ENCODE data around the gene DGCR8. TPM values are rescaled to one million over a fixed set of nuclear protein-coding genes. Genes with fewer than 3 reads are reported as not detected.

The DGCR8 gene
- total RNA-seq, 1 donor: 44.2 TPM

- H3K79me2 ChIP-seq (ENCODE audit: insufficient read depth, low read length): peaks cover 64% of the 10 kb centered on the region
- no peak overlapping the region for H3K4me2 ChIP-seq (ENCODE audit: insufficient read depth, low read length)
- H3K4me3 ChIP-seq (ENCODE audit: insufficient read depth, low read length): no peak overlapping the region
- no peak overlapping the region for H3K27ac ChIP-seq (ENCODE audit: low read depth, low read length)
- peaks cover 23% of the 10 kb centered on the region for H3K4me1 ChIP-seq (ENCODE audit: insufficient read depth, low read length)
- no peak for TF ChIP-seq CTCF (IDR thresholded peaks at IDR 0.05; ENCODE audit: extremely low read depth, low read depth, low read length)
- H2AFZ ChIP-seq (ENCODE audit: low read length): no peak overlapping the region
- no peaks in the 10 kb centered on the region for H3K9me3 ChIP-seq (ENCODE audit: low read depth, low read length)
- peaks cover 34% of the 10 kb centered on the region for H4K20me1 ChIP-seq (ENCODE audit: insufficient read depth, low read length)
- peaks cover 5% of the 10 kb centered on the region for H3K36me3 ChIP-seq (ENCODE audit: insufficient read depth, low read length)
- H3K27me3 ChIP-seq (ENCODE audit: insufficient read depth, low read length): no peaks in the 10 kb centered on the region
- no peak for DNase-seq (ENCODE audit: insufficient read length, low spot score, missing footprints)
These were observed 60.0 kb downstream of the DGCR8 start for GRCh38 chr22:20140107-20140445.

- H3K9me3 ChIP-seq (ENCODE audit: low read depth, low read length): no peaks in the 10 kb centered on the region
- no peak overlapping the region for H3K27ac ChIP-seq (ENCODE audit: low read depth, low read length)
- peaks cover 23% of the 10 kb centered on the region for H3K4me1 ChIP-seq (ENCODE audit: insufficient read depth, low read length)
- peaks cover 5% of the 10 kb centered on the region for H3K36me3 ChIP-seq (ENCODE audit: insufficient read depth, low read length)
- no peaks in the 10 kb centered on the region for H3K27me3 ChIP-seq (ENCODE audit: insufficient read depth, low read length)
- H2AFZ ChIP-seq (ENCODE audit: low read length): no peak overlapping the region
- DNase-seq (ENCODE audit: insufficient read length, low spot score, missing footprints): no peak
- H3K79me2 ChIP-seq (ENCODE audit: insufficient read depth, low read length): peaks cover 59% of the 10 kb centered on the region
- no peak overlapping the region for H3K4me3 ChIP-seq (ENCODE audit: insufficient read depth, low read length)
- no peak overlapping the region for H3K4me2 ChIP-seq (ENCODE audit: insufficient read depth, low read length)
- H4K20me1 ChIP-seq (ENCODE audit: insufficient read depth, low read length): peaks cover 29% of the 10 kb centered on the region
- no peak for TF ChIP-seq CTCF (IDR thresholded peaks at IDR 0.05; ENCODE audit: extremely low read depth, low read depth, low read length)
These were observed 60.5 kb downstream of the DGCR8 start for GRCh38 chr22:20140521-20140964.

DNA sequence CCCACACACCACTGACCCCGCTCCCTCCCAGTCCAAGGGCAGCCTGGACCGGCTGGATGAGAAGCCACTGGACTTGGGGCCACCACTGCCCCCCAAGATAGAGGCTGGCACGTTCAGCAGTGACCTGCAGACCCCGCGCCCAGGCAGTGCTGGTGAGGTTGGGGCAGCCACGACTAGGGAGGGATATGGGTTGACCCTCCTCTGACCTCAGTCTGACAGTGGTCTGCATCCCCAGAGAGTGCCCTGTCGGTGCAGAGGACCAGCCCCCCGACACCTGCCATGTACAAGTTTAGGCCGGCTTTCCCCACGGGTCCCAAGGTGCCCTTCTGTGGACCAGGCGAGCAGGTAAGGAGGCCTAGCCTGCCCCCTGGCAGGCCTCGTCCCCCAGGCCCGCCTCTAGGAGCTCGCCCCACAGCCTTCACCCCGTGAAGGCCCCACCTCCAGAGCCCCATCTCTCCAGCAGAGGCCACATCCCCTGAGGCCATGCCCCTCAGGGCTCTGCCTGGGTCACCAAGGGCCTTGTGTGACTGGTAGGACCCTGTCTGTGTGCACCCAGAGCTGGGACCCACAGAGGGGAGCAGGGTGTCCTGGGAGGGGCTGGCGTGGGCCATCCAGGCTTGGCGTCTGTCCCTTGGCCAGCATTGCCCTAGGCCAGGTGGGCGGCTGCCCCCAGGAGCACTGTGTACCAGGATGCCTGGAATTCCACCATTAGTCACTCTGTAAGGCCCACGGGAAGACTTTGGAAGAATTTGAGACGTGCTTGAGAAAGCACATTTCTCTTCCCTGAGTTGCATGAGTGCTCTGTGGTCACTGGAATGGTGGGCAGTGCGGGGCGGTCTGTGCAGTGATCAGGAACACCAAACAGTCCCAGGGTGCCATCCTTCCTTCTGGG lies 61.4 kb downstream of the DGCR8 start:
- H3K4me2 ChIP-seq (ENCODE audit: insufficient read depth, low read length): no peak overlapping the region
- H4K20me1 ChIP-seq (ENCODE audit: insufficient read depth, low read length): peaks cover 20% of the 10 kb centered on the region
- H3K79me2 ChIP-seq (ENCODE audit: insufficient read depth, low read length): peaks cover 50% of the 10 kb centered on the region
- no peaks in the 10 kb centered on the region for H3K27me3 ChIP-seq (ENCODE audit: insufficient read depth, low read length)
- no peak for TF ChIP-seq CTCF (IDR thresholded peaks at IDR 0.05; ENCODE audit: extremely low read depth, low read depth, low read length)
- H3K27ac ChIP-seq (ENCODE audit: low read depth, low read length): peak overlapping the region; percentile 76
- no peak overlapping the region for H2AFZ ChIP-seq (ENCODE audit: low read length)
- no peaks in the 10 kb centered on the region for H3K9me3 ChIP-seq (ENCODE audit: low read depth, low read length)
- H3K4me1 ChIP-seq (ENCODE audit: insufficient read depth, low read length): peaks cover 23% of the 10 kb centered on the region
- peaks cover 5% of the 10 kb centered on the region for H3K36me3 ChIP-seq (ENCODE audit: insufficient read depth, low read length)
- DNase-seq (ENCODE audit: insufficient read length, low spot score, missing footprints): peak; percentile 98
- no peak overlapping the region for H3K4me3 ChIP-seq (ENCODE audit: insufficient read depth, low read length)

Data from osteoblast (primary cell).